HL-60/S4 treated with retinoic acid at 250 ng/mL for 4 days and 3 days (cell line): ENCODE measurements around the gene TLE6.
"Not testable (repeated sequence)": the region's sequence is repeated elsewhere in the genome, so short reads cannot be mapped to it uniquely, and the experiment has no call there.

Experiments used
- in situ Hi-C: fragments of 300-500 bp; cut with MboI; formaldehyde crosslinking; loops from 2 replicates; pipeline ENCODE4 v1.7.0; 2022; ENCODE audit warnings: low sequenced_read_pairs

Gene TLE6

GRCh38 chr19:2970201-2970835 lies 7.0 kb upstream of the TLE6 start:
- in situ Hi-C loops = loop anchor here (25.0 kb wide), 1 partner anchor 142 kb away; no protein-coding TSS in a partner anchor

GRCh38 chr19:2973229-2973628 lies 4.1 kb upstream of the TLE6 start:
- in situ Hi-C loops = loop anchor here (25.0 kb wide), 1 partner anchor 139 kb away; no protein-coding TSS in a partner anchor

- in situ Hi-C loops = loop anchor here (25.0 kb wide), 1 partner anchor 138 kb away; no protein-coding TSS in a partner anchor
These were observed 2.9 kb upstream of the TLE6 start for GRCh38 chr19:2974342-2975041.

- in situ Hi-C loops = no loop called here
These were observed 759 bp upstream of the TLE6 start for GRCh38 chr19:2976609-2977000.

GRCh38 chr19:2977746-2978138 lies 378 bp downstream of the TLE6 start:
- in situ Hi-C loops = no loop called here

- in situ Hi-C loops = no loop called here
These were observed 903 bp downstream of the TLE6 start for GRCh38 chr19:2978166-2978767.

GRCh38 chr19:2978772-2979171 lies 1.4 kb downstream of the TLE6 start:
- in situ Hi-C loops = no loop called here

GRCh38 chr19:2981898-2982297 lies 4.5 kb downstream of the TLE6 start:
- in situ Hi-C loops = no loop called here

GRCh38 chr19:2982561-2982960 lies 5.2 kb downstream of the TLE6 start:
- in situ Hi-C loops = no loop called here

GRCh38 chr19:2982983-2983350 lies 5.6 kb downstream of the TLE6 start:
- in situ Hi-C loops = no loop called here

- in situ Hi-C loops = no loop called here
These were observed 6.2 kb downstream of the TLE6 start for GRCh38 chr19:2983351-2984214.

- in situ Hi-C loops = no loop called here
These were observed 6.8 kb downstream of the TLE6 start for GRCh38 chr19:2984215-2984528.

- in situ Hi-C loops = no loop called here
These were observed 9.7 kb downstream of the TLE6 start for GRCh38 chr19:2986951-2987524.

GRCh38 chr19:2987797-2988196 lies 10.4 kb downstream of the TLE6 start:
- in situ Hi-C loops = no loop called here

GRCh38 chr19:2988568-2988967 lies 11.2 kb downstream of the TLE6 start:
- in situ Hi-C loops = no loop called here

- in situ Hi-C loops = no loop called here
These were observed 12.0 kb downstream of the TLE6 start for GRCh38 chr19:2989236-2989946.

GRCh38 chr19:2992333-2992732 lies 15.0 kb downstream of the TLE6 start:
- in situ Hi-C loops = not testable (repeated sequence)

GRCh38 chr19:2992958-2993357 lies 15.6 kb downstream of the TLE6 start:
- in situ Hi-C loops = no loop called here

GRCh38 chr19:2993579-2993978 lies 16.2 kb downstream of the TLE6 start:
- in situ Hi-C loops = no loop called here

GRCh38 chr19:2994588-2995131 lies 17.3 kb downstream of the TLE6 start:
- in situ Hi-C loops = no loop called here
